Fibroblast of lung (primary cell): ENCODE measurements around the gene TUBA1B.

Experiments
- EZH2 ChIP-seq: IDR thresholded peaks from 2 replicates; pipeline ENCODE4 v1.5.1; 2012; ENCODE audit warnings: low read length, control low read depth, mild to moderate bottlenecking; ENCODE audit errors: missing control alignments
- TF ChIP-seq, protein P1 (sequence below), 2 donors: IDR thresholded peaks in 1 of 2; conservative IDR thresholded peaks in 1 of 2; 1 replicate in 1 of 2; 2 replicates in 1 of 2; pipeline ENCODE4 v1.5.1; 2011 to 2012; ENCODE audit warnings: low read length in 2 of 2, control low read depth in 1 of 2, inconsistent platforms in 1 of 2, low read depth in 1 of 2, mild to moderate bottlenecking in 1 of 2

DNA sequence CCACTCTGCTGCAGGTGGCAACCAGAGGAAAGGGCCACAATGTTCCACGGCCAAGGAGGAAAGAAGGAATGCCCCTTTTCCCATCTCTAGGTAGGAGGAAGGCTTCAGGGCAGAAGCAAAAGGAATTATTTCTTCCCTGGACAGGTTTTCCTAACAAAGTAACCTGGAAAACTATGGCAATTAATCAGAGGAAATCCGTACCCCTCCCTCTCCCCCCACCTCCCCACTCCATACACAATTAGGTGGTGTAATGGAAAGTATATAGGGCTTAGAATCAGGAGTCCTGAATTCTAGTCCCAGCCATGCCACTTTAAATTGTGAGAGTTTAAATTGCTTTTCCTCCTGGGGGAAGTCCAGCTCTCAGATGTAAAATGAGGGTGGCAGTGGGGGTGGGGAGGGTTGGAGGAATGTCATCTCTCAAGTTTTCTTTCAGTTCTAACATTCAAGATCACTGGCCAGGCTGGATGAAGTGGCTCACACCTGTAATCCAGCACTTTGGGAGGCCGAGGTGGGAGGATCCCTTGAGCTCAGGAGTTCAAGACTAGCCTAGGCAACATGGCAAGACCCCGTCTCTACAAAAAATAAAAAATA lies 38.3 kb downstream of the TUBA1B start:
- TF ChIP-seq, protein P1, sequence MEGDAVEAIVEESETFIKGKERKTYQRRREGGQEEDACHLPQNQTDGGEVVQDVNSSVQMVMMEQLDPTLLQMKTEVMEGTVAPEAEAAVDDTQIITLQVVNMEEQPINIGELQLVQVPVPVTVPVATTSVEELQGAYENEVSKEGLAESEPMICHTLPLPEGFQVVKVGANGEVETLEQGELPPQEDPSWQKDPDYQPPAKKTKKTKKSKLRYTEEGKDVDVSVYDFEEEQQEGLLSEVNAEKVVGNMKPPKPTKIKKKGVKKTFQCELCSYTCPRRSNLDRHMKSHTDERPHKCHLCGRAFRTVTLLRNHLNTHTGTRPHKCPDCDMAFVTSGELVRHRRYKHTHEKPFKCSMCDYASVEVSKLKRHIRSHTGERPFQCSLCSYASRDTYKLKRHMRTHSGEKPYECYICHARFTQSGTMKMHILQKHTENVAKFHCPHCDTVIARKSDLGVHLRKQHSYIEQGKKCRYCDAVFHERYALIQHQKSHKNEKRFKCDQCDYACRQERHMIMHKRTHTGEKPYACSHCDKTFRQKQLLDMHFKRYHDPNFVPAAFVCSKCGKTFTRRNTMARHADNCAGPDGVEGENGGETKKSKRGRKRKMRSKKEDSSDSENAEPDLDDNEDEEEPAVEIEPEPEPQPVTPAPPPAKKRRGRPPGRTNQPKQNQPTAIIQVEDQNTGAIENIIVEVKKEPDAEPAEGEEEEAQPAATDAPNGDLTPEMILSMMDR (conservative IDR thresholded peaks at IDR 0.05 in 1 of 2, IDR thresholded peaks at IDR 0.05 in 1 of 2; ENCODE audit: low read depth in 1 of 2, low read length in 2 of 2) = no peak
- TF ChIP-seq EZH2 = no peak
